Neural crest cell (in vitro differentiated cells): ENCODE results near the gene ASB12. TPM values are rescaled to one million over a fixed set of nuclear protein-coding genes. Genes with fewer than 3 reads are reported as not detected.
"Not testable (repeated sequence)": the region's sequence is repeated elsewhere in the genome, so short reads cannot be mapped to it uniquely, and the experiment has no call there.

Experiments used
- DNase-seq: peaks from one replicate; pipeline ENCODE4 v3.0.0; 2021; ENCODE audit warnings: low read depth, mixed read lengths, low spot score
- H3K27ac Mint-ChIP-seq: one replicate; pipeline ENCODE4 v1.8.0; 2021; ENCODE audit warnings: mild to moderate bottlenecking, mixed read lengths; ENCODE audit not compliant: unreplicated experiment
- H3K27me3 Mint-ChIP-seq: 2 replicates; pipeline ENCODE4 v1.8.0; 2021; ENCODE audit warnings: low read depth, mild to moderate bottlenecking, mixed read lengths
- H3K36me3 Mint-ChIP-seq: 2 replicates; pipeline ENCODE4 v1.8.0; 2021; ENCODE audit warnings: low read depth, mild to moderate bottlenecking, mixed read lengths
- H3K4me1 Mint-ChIP-seq: 2 replicates; pipeline ENCODE4 v1.8.0; 2021; ENCODE audit warnings: mixed read lengths
- H3K4me3 Mint-ChIP-seq: one replicate; pipeline ENCODE4 v1.8.0; 2021; ENCODE audit warnings: mild to moderate bottlenecking, mixed read lengths
- H3K9me3 Mint-ChIP-seq: 2 replicates; pipeline ENCODE4 v1.8.0; 2021; ENCODE audit warnings: mixed read lengths
- CTCF ChIP-seq: fragments of 200-600 bp; sonication (generic); conservative IDR thresholded peaks from 2 replicates; pipeline ENCODE4 v1.5.0; 2021; ENCODE audit warnings: antibody characterized with exemption, mild to moderate bottlenecking
- long read RNA-seq: library from polyadenylated mRNA; unstranded; transcript quantifications from one replicate; pipeline ENCODE4 v2.0.0, GENCODE V29; 2020
- total RNA-seq: library from RNA; stranded (reverse); gene quantifications from 2 replicates; pipeline ENCODE4 v1.2.1, GENCODE V29; 2021

ASB12 gene
- total RNA-seq, result 0.61 TPM in 2 replicates
- long read RNA-seq, result 0 reads

- Mint-ChIP-seq H3K9me3 (peaks cover 9% of the 10 kb centered on the region), H3K36me3 (no peaks in the 10 kb centered on the region), H3K4me3 (no peak within 1 kb of the TSS), H3K4me1 (no peaks in the 10 kb centered on the region), H3K27me3 (no peaks in the 10 kb centered on the region), H3K27ac (no peak within 1 kb of the TSS)
- no peak for DNase-seq
- no peak for TF ChIP-seq CTCF
These were observed at the start of gene ASB12 for GRCh38 chrX:64230123-64230970. ASB12 (minus strand) TSS chrX:64230607; CDS start chrX:64225650, 4,957 bp downstream.

- peaks cover 6% of the 10 kb centered on the region for H3K9me3 Mint-ChIP-seq
- peaks cover 2% of the 10 kb centered on the region for H3K36me3 Mint-ChIP-seq
- H3K27me3 Mint-ChIP-seq, result no peaks in the 10 kb centered on the region
- H3K4me3 Mint-ChIP-seq, result no peak overlapping the region
- no peak overlapping the region for H3K27ac Mint-ChIP-seq
- TF ChIP-seq CTCF, result no peak
- DNase-seq, result no peak
- no peaks in the 10 kb centered on the region for H3K4me1 Mint-ChIP-seq
These were observed 34.9 kb upstream of the ASB12 start for GRCh38 chrX:64265265-64265664.

GRCh38 chrX:64229154-64229553 is 1.3 kb downstream of the ASB12 start:
- DNase-seq, result no peak
- Mint-ChIP-seq H3K9me3 (peaks cover 9% of the 10 kb centered on the region), H3K27ac (no peak overlapping the region), H3K4me1 (no peaks in the 10 kb centered on the region), H3K36me3 (peaks cover 3% of the 10 kb centered on the region), H3K4me3 (no peak overlapping the region), H3K27me3 (no peaks in the 10 kb centered on the region)
- no peak for TF ChIP-seq CTCF

GRCh38 chrX:64218023-64218422 is 12.4 kb downstream of the ASB12 start:
- no peaks in the 10 kb centered on the region for H3K4me1 Mint-ChIP-seq
- TF ChIP-seq CTCF, result no peak
- peaks cover 4% of the 10 kb centered on the region for H3K9me3 Mint-ChIP-seq
- no peak for DNase-seq
- no peak overlapping the region for H3K27ac Mint-ChIP-seq
- no peaks in the 10 kb centered on the region for H3K27me3 Mint-ChIP-seq
- H3K4me3 Mint-ChIP-seq, result no peak overlapping the region
- peaks cover 2% of the 10 kb centered on the region for H3K36me3 Mint-ChIP-seq

GRCh38 chrX:64213989-64214388 is 16.4 kb downstream of the ASB12 start:
- not testable (repeated sequence) for H3K4me1 Mint-ChIP-seq, H3K9me3 Mint-ChIP-seq, H3K36me3 Mint-ChIP-seq, H3K4me3 Mint-ChIP-seq, H3K27ac Mint-ChIP-seq, DNase-seq, H3K27me3 Mint-ChIP-seq

- Mint-ChIP-seq H3K4me1 (peaks cover 14% of the 10 kb centered on the region), H3K27ac (no peak overlapping the region), H3K9me3 (no peaks in the 10 kb centered on the region), H3K4me3 (peak overlapping the region; percentile 96), H3K27me3 (no peaks in the 10 kb centered on the region), H3K36me3 (no peaks in the 10 kb centered on the region)
- TF ChIP-seq CTCF, result no peak
- no peak for DNase-seq
These were observed 23.7 kb downstream of the ASB12 start for GRCh38 chrX:64206556-64207162.
